Esophagus muscularis mucosa (tissue), 3 donors: ENCODE measurements around the gene EOLA2.
"Not testable (repeated sequence)": the region's sequence is repeated elsewhere in the genome, so short reads cannot be mapped to it uniquely, and the experiment has no call there.

ENCODE experiments used
- CTCF ChIP-seq, 3 experiments: fragments of 200-600 bp in 2 of 3; fragments of 450-650 bp in 1 of 3; sonication (generic) in 2 of 3; IDR thresholded peaks; one replicate each; pipeline ENCODE4 v1.5.1; 2017 to 2019; ENCODE audit warnings: antibody characterized with exemption in 3 of 3, mild to moderate bottlenecking in 2 of 3, moderate library complexity in 1 of 3
- POLR2AphosphoS5 ChIP-seq, 2 donors: sonication (generic); formaldehyde crosslinking; IDR thresholded peaks; one replicate each; pipeline ENCODE4 v1.6.1; 2017; ENCODE audit warnings: antibody characterized with exemption in 2 of 2

DNA sequence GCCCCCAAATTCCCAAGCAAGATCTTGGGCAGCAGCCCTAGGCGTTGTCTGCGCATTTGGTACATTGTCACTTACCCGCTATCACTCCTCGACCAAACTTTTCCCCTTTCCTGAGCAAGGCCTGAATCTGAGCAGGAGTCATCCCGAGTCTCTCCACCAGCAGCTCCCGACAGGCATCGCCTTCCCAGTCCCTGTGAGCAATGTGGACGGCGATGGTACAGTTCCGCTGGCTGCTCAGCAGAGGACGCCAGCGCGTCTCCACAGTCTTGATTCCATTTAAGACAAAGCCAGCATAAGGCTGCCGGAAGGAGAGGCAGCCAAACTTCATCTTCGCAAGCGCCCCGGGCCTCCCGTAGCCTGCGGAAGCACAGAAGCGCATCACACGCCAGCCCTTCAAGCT, 4.7 kb downstream of the EOLA2 start:
- TF ChIP-seq POLR2AphosphoS5, CTCF (IDR thresholded peaks at IDR 0.05): not testable (repeated sequence)
